ENCODE results near the gene LTBP3.
A peak's percentile ranks its signal among the peaks of the same experiment; 100 is the strongest.
"Not testable (repeated sequence)": the region's sequence is repeated elsewhere in the genome, so short reads cannot be mapped to it uniquely, and the experiment has no call there.

LTBP3 gene

DNA sequence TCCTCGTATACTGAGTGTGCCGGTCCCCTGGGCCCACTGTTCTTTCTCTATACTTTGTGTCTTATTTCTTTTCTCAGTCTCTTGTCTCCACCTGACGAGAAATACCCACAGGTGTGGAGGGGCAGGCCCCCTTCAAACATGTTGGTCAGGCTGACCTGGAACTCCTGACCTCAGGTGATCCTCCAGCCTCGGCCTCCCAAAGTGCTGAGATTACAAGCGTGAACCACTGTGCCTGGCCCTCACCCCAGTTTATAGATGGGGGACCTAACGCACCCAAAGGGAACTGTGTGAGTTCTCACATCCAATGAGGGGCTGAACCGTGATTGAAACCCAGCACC lies 34.6 kb downstream of the LTBP3 start:
- H3K36me3 ChIP-seq (ENCODE audit: control insufficient read depth in 2 of 2, insufficient read depth in 1 of 2, low read length in 2 of 2): peaks cover 0 to 26% of the 10 kb centered on the region in 2 experiments; a peak in 1 of 3 replicates
- H3K27ac ChIP-seq (ENCODE audit: extremely low read depth, low read depth, low read length); H3K4me3 ChIP-seq (ENCODE audit: low read depth, low read length); POLR2A ChIA-PET; CTCF ChIA-PET; H3K4me1 ChIP-seq (ENCODE audit: control insufficient read depth, insufficient read depth, low read length); H3K9me3 ChIP-seq (ENCODE audit: control insufficient read depth, insufficient read depth, low read depth, low read length); TF ChIP-seq ZNF274 (IDR thresholded peaks at IDR 0.05; ENCODE audit: low read length): not testable (repeated sequence)
- TF ChIP-seq ZNF274 (tag by site-specific recombination; IDR thresholded peaks at IDR 0.05; ENCODE audit: borderline replicate concordance): peak; percentile 69; the same call in 1 of the 2 replicates

DNA sequence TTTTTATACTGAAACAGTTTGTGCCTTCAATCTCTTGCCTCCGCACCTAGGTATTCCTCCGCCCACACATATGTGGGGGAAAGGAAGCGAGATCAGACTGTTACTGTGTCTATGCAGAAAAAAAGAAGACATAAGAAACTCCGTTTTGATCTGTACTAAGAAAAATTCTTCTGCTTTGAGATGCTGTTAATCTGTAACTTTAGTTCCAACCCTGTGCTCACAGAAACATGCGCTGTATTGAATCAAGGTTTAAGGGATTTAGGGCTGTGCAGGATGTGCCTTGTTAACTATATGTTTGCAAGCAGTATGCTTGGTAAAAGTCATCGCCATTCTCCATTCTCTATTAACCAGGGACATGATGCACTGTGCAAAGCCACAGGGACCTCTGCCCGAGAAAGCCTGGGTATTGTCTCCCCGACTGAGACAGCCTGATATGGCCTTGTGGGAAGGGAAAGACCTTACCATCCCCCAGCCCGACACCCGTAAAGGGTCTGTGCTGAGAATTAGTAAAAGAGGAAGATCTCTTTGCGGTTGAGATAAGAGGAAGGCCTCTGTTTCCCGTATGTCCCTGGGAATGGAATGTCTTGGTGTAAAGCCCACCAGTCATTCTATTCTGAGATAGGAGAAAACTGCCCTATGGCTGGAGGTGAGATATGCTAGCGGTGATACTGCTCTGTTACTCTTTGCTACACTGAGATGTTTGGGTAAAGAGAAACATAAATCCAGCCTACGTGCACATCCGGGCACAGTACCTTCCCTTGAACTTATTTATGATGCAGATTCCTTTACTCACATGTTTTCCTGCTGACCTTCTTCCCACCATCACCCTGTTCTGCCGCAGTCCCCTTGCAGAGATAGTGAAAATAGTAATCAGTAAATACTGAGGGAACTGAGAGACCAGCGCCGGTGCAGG lies 35.2 kb downstream of the LTBP3 start:
- H3K4me3 ChIP-seq (ENCODE audit: low read depth, low read length); CTCF ChIA-PET; POLR2A ChIA-PET; H3K4me1 ChIP-seq (ENCODE audit: control insufficient read depth, insufficient read depth, low read length); H3K9me3 ChIP-seq (ENCODE audit: control insufficient read depth, insufficient read depth, low read depth, low read length); H3K27ac ChIP-seq (ENCODE audit: extremely low read depth, low read depth, low read length): not testable (repeated sequence)
- H3K36me3 ChIP-seq (ENCODE audit: control insufficient read depth in 2 of 2, insufficient read depth in 1 of 2, low read length in 2 of 2): peaks cover 0 to 21% of the 10 kb centered on the region in 2 experiments; a peak in 1 of 3 replicates

- H3K9me3 ChIP-seq (ENCODE audit: control insufficient read depth, insufficient read depth, low read depth, low read length); H3K27ac ChIP-seq (ENCODE audit: extremely low read depth, low read depth, low read length); H3K4me1 ChIP-seq (ENCODE audit: control insufficient read depth, insufficient read depth, low read length); H3K4me3 ChIP-seq (ENCODE audit: low read depth, low read length); CTCF ChIA-PET; POLR2A ChIA-PET: not testable (repeated sequence)
- peaks cover 0 to 11% of the 10 kb centered on the region in 2 experiments; a peak in 1 of 3 replicates for H3K36me3 ChIP-seq (ENCODE audit: control insufficient read depth in 2 of 2, insufficient read depth in 1 of 2, low read length in 2 of 2)
Measured at GRCh38 chr11:65521777-65522521, 36.2 kb downstream of the LTBP3 start.

- H3K9me3 ChIP-seq (ENCODE audit: control insufficient read depth, insufficient read depth, low read depth, low read length); H3K4me1 ChIP-seq (ENCODE audit: control insufficient read depth, insufficient read depth, low read length); H3K27ac ChIP-seq (ENCODE audit: extremely low read depth, low read depth, low read length); H3K4me3 ChIP-seq (ENCODE audit: low read depth, low read length); H3K36me3 ChIP-seq (ENCODE audit: control insufficient read depth in 2 of 2, insufficient read depth in 1 of 2, low read length in 2 of 2): not testable (repeated sequence)
- ChIA-PET POLR2A (interaction anchor here (0.7 kb wide), 1 partner anchor 11 kb away, joined by 6 read pairs; no protein-coding TSS in a partner anchor), CTCF (interaction anchor here (0.6 to 1.6 kb wide), 2 partner anchors 8 to 190 kb away, joined by 3 to 5 read pairs; no protein-coding TSS in a partner anchor)
- TF ChIP-seq, protein P1, sequence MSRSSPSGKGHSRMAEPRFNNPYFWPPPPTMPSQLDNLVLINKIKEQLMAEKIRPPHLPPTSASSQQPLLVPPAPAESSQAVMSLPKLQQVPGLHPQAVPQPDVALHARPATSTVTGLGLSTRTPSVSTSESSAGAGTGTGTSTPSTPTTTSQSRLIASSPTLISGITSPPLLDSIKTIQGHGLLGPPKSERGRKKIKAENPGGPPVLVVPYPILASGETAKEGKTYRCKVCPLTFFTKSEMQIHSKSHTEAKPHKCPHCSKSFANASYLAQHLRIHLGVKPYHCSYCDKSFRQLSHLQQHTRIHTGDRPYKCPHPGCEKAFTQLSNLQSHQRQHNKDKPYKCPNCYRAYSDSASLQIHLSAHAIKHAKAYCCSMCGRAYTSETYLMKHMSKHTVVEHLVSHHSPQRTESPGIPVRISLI (tag by site-specific recombination; IDR thresholded peaks at IDR 0.05): peak; percentile 55
Measured at GRCh38 chr11:65518941-65519549, 39.1 kb downstream of the LTBP3 start.

GRCh38 chr11:65516135-65516968 lies 41.8 kb downstream of the LTBP3 start:
- H3K27ac ChIP-seq (ENCODE audit: extremely low read depth, low read depth, low read length): no peak overlapping the region
- H3K4me3 ChIP-seq (ENCODE audit: low read depth, low read length): no peak overlapping the region
- H3K4me1 ChIP-seq (ENCODE audit: control insufficient read depth, insufficient read depth, low read length): no peaks in the 10 kb centered on the region
- POLR2A ChIA-PET: interaction anchor here (0.7 to 1.4 kb wide), 5 partner anchors 9 to 454 kb away, joined by 3 to 5 read pairs (median 4); partner anchors contain the start of genes EHBP1L1, MALAT1 and SCYL1
- no peaks in the 10 kb centered on the region for H3K9me3 ChIP-seq (ENCODE audit: control insufficient read depth, insufficient read depth, low read depth, low read length)
- no peak for TF ChIP-seq ZNF223 (tag by site-specific recombination; IDR thresholded peaks at IDR 0.05)
- TF ChIP-seq ZNF202 (tag by site-specific recombination; IDR thresholded peaks at IDR 0.05; ENCODE audit: borderline replicate concordance): peak; percentile 85; the same call in 1 of the 2 replicates
- peak; percentile 100 for TF ChIP-seq ZNF596 (tag by site-specific recombination; IDR thresholded peaks at IDR 0.05)
- no peak for TF ChIP-seq ZNF248 (tag by site-specific recombination; IDR thresholded peaks at IDR 0.05)
- 0 out of 2 replicates have a peak, but pooled peaks have one; percentile 10 for TF ChIP-seq ZNF266 (tag by site-specific recombination; IDR thresholded peaks at IDR 0.05; ENCODE audit: low read depth)
- no peak for TF ChIP-seq ZBTB48 (tag by site-specific recombination; IDR thresholded peaks at IDR 0.05)
- no peak for TF ChIP-seq ZNF561 (tag by site-specific recombination; IDR thresholded peaks at IDR 0.05; ENCODE audit: borderline replicate concordance)
- TF ChIP-seq GLIS2 (tag by site-specific recombination; IDR thresholded peaks at IDR 0.05): no peak
- no peak for TF ChIP-seq ZFHX2 (tag by site-specific recombination; conservative IDR thresholded peaks at IDR 0.05)
- peak; percentile 98 for TF ChIP-seq PRDM1 (tag by site-specific recombination; IDR thresholded peaks at IDR 0.05)
- TF ChIP-seq ZNF302 (tag by site-specific recombination; IDR thresholded peaks at IDR 0.05; ENCODE audit: low read depth): no peak
- TF ChIP-seq ZNF169 (tag by site-specific recombination; IDR thresholded peaks at IDR 0.05): peak; percentile 96
- TF ChIP-seq ZBTB17 (tag by site-specific recombination; IDR thresholded peaks at IDR 0.05): peak; percentile 27; the same call in 1 of the 2 replicates
- peak; percentile 93 for TF ChIP-seq ZNF366 (tag by site-specific recombination; conservative IDR thresholded peaks at IDR 0.05)
- H3K36me3 ChIP-seq (ENCODE audit: control insufficient read depth in 2 of 2, insufficient read depth in 1 of 2, low read length in 2 of 2): no peaks in the 10 kb centered on the region
- CTCF ChIA-PET: no interaction called here

Measured in HEK293 (cell line).